HepG2 (cell line): ENCODE results near the gene CTNNAL1. TPM values are rescaled to one million over a fixed set of nuclear protein-coding genes. Genes with fewer than 3 reads are reported as not detected.

Experiments used
- ATAC-seq: fragments of 200-7000 bp; cut with Tn5 transposase; 3 replicates; pipeline ENCODE4 v1.9.1; 2020; ENCODE audit warnings: mild to moderate bottlenecking, moderate library complexity
- BruUV-seq: library from RNA; stranded (reverse); fragments of 400-500 nt; replicated peaks from 2 replicates; lab custom pipeline; 2021; lab: Mats Ljungman, UMichigan
- CTCF ChIA-PET: fragments of 300-600 bp; formaldehyde crosslinking; extraction: SDS; loops from one replicate; lab custom pipeline; 2021; ENCODE audit warnings: low total read pairs, inconsistent platforms, low intra/inter-chr PET ratio; lab: Yijun Ruan, JAX
- POLR2A ChIA-PET: fragments of 350-600 bp; sonication (Branson Sonifier 250); formaldehyde crosslinking; loops from one replicate; lab custom pipeline; 2020; ENCODE audit warnings: antibody characterized with exemption, inconsistent platforms; lab: Yijun Ruan, JAX
- DNase-seq: peaks from one replicate; pipeline ENCODE4 v3.0.0-alpha.2; 2015; ENCODE audit warnings: low spot score
- FAIRE-seq: peaks from 3 replicates; lab custom pipeline; 2011; peaks lifted over from hg19 to GRCh38; lab: Jason Lieb, UNC
- H2AFZ ChIP-seq: one replicate; pipeline ENCODE4 v1.6.1; 2011; ENCODE audit warnings: low read length, inconsistent platforms
- H3K27ac ChIP-seq: fragments of 300-600 bp; 3 replicates; pipeline ENCODE4 v1.8.0; 2011; ENCODE audit warnings: mixed run types, mild to moderate bottlenecking, mixed read lengths, low read length, inconsistent platforms; ENCODE audit not compliant: insufficient read depth; ENCODE audit errors: extremely low read length
- H3K27me3 ChIP-seq, 2 experiments: fragments of 200-600 bp in 1 of 2; 2 replicates in 1 of 2; 3 replicates in 1 of 2; pipeline versions ENCODE4 v1.6.0 to v1.8.0; 2011; ENCODE audit warnings: low read length in 2 of 2, mild to moderate bottlenecking in 2 of 2, moderate library complexity in 2 of 2, inconsistent platforms in 1 of 2; ENCODE audit not compliant: insufficient read depth in 2 of 2, control insufficient read depth in 1 of 2
- H3K36me3 ChIP-seq, 2 experiments: fragments of 200-600 bp in 1 of 2; replicated peaks in 1 of 2; 2 replicates in 1 of 2; 3 replicates in 1 of 2; pipeline versions ENCODE4 v1.5.1 to v1.8.0; 2011; ENCODE audit warnings: low read length in 2 of 2, inconsistent platforms in 1 of 2; ENCODE audit not compliant: insufficient read depth in 2 of 2, control insufficient read depth in 1 of 2
- H3K4me1 ChIP-seq: 2 replicates; pipeline ENCODE4 v1.5.1; 2012; ENCODE audit warnings: low read length, inconsistent platforms; ENCODE audit not compliant: insufficient read depth
- H3K4me2 ChIP-seq: 2 replicates; pipeline ENCODE4 v1.6.0; 2011; ENCODE audit warnings: low read depth, low read length, inconsistent platforms
- H3K4me3 ChIP-seq, 3 experiments: fragments of 200-600 bp in 1 of 3; sonication (generic), shearing (Covaris generic) in 1 of 3; replicated peaks in 1 of 3; 2 replicates each; pipeline ENCODE4 v1.5.1; 2011 to 2016; ENCODE audit warnings: low read length in 3 of 3, inconsistent platforms in 2 of 3, low read depth in 2 of 3, mild to moderate bottlenecking in 2 of 3, control low read depth in 1 of 3, mixed read lengths in 1 of 3; ENCODE audit not compliant: insufficient read depth in 1 of 3
- H3K79me2 ChIP-seq: one replicate; pipeline ENCODE4 v1.6.1; 2011; ENCODE audit warnings: low read length, inconsistent platforms; ENCODE audit not compliant: insufficient read depth
- H3K9ac ChIP-seq: 2 replicates; pipeline ENCODE4 v1.6.0; 2011; ENCODE audit warnings: mild to moderate bottlenecking, low read depth, low read length, inconsistent platforms; ENCODE audit not compliant: insufficient read depth
- H3K9me3 ChIP-seq: 2 replicates; pipeline ENCODE4 v1.5.1; 2012; ENCODE audit warnings: mild to moderate bottlenecking, low read length
- H4K20me1 ChIP-seq: 2 replicates; pipeline ENCODE4 v1.6.0; 2011; ENCODE audit warnings: inconsistent platforms, mild to moderate bottlenecking, low read length, moderate library complexity; ENCODE audit not compliant: insufficient read depth
- NCOR1 ChIP-seq: fragments of 200-600 bp; sonication (generic); IDR thresholded peaks from 2 replicates; pipeline ENCODE4 v1.7.0; 2017; ENCODE audit warnings: antibody characterized with exemption, low read length, borderline replicate concordance
- NR2F1 ChIP-seq, 2 experiments: fragments of 450-650 bp in 1 of 2; formaldehyde crosslinking in 1 of 2; IDR thresholded peaks; 2 replicates each; pipeline versions ENCODE4 v1.5.0 to v1.6.1; 2016 to 2020; ENCODE audit warnings: mild to moderate bottlenecking in 1 of 2, missing compliant biosample characterization in 1 of 2, missing genetic modification reagents in 1 of 2, moderate library complexity in 1 of 2
- NR2F6 ChIP-seq, 2 experiments: IDR thresholded peaks; 2 replicates each; pipeline ENCODE4 v1.6.1; 2016; ENCODE audit warnings: antibody characterized with exemption in 1 of 2, mild to moderate bottlenecking in 1 of 2
- RCOR2 ChIP-seq: IDR thresholded peaks from 2 replicates; pipeline ENCODE4 v1.6.1; 2016; ENCODE audit warnings: missing biosample characterization, missing genetic modification reagents
- SOX13 ChIP-seq, 3 experiments: fragments of 450-650 bp in 1 of 3; sonication (generic) in 1 of 3; formaldehyde crosslinking in 1 of 3; IDR thresholded peaks in 2 of 3; conservative IDR thresholded peaks in 1 of 3; 2 replicates each; pipeline versions ENCODE4 v1.5.0 to v1.6.1; 2016 to 2020; ENCODE audit warnings: antibody characterized with exemption in 1 of 3, mild to moderate bottlenecking in 1 of 3, missing compliant biosample characterization in 1 of 3, missing genetic modification reagents in 1 of 3, moderate library complexity in 1 of 3
- STAG1 ChIP-seq: sonication (generic); formaldehyde crosslinking; IDR thresholded peaks from 2 replicates; pipeline ENCODE4 v1.4.0; 2020; ENCODE audit warnings: missing genetic modification reagents
- ZBTB20 ChIP-seq: sonication (generic); formaldehyde crosslinking; IDR thresholded peaks from 2 replicates; pipeline ENCODE4 v1.8.1; 2023; ENCODE audit warnings: missing genetic modification reagents, low read depth, mild to moderate bottlenecking, borderline replicate concordance
- WGBS: methylation state at CpG from one replicate; pipeline ENCODE4 v1.1.6; 2017; ENCODE audit warnings: low lambda C conversion rate; 5-methylcytosine and 5-hydroxymethylcytosine counted together
- in situ Hi-C: cut with HindIII; loops from 2 replicates; pipeline ENCODE4 v1.10.0; 2017; ENCODE audit warnings: low pct_unique_long_range_greater_than_20kb; ENCODE audit not compliant: extremely low pct_ligation_motif_present
- intact Hi-C: fragments of 100-400 bp; cut with micrococcal nuclease; formaldehyde crosslinking; loops from one replicate; pipeline ENCODE4 v1.10.0; 2022; ENCODE audit not compliant: unreplicated experiment
- polyA plus RNA-seq, 8 experiments: library from polyadenylated mRNA; depleted of rRNA in 3 of 8; stranded (reverse) in 7 of 8; unstranded in 1 of 8; fragments of >200 nt; fragmentation: Illumina TruSeq in 4 of 8; extraction: Trizol in 4 of 8; gene quantifications; 2 replicates each; pipeline versions ENCODE4 v1.2.1 to v1.2.3, GENCODE V29; 2011 to 2016; ENCODE audit warnings: low read depth in 4 of 8, missing spikeins in 1 of 8, mixed read lengths in 1 of 8; ENCODE audit not compliant: insufficient read depth in 1 of 8
- total RNA-seq, 5 experiments: library from RNA; depleted of rRNA; stranded (reverse); fragments of >200 nt; fragmentation: Illumina TruSeq; extraction: Trizol; gene quantifications; 2 replicates each; pipeline ENCODE4 v1.2.3, GENCODE V29; 2016; ENCODE audit warnings: low read depth in 1 of 5
- TF ChIP-seq, protein P1 (sequence below), 2 experiments: sonication (generic) in 1 of 2; formaldehyde crosslinking in 1 of 2; IDR thresholded peaks; 2 replicates each; pipeline versions ENCODE4 v1.4.0 to v1.6.1; 2016 to 2020; ENCODE audit warnings: borderline replicate concordance in 1 of 2, low read depth in 1 of 2, mild to moderate bottlenecking in 1 of 2, missing genetic modification reagents in 1 of 2

CTNNAL1 gene
- total and polyA plus RNA-seq, 2 of the 13 experiments (the other 11 are each of a cell fraction or from before 2014, with no cell fraction given) = 32.0 to 162 TPM

DNA sequence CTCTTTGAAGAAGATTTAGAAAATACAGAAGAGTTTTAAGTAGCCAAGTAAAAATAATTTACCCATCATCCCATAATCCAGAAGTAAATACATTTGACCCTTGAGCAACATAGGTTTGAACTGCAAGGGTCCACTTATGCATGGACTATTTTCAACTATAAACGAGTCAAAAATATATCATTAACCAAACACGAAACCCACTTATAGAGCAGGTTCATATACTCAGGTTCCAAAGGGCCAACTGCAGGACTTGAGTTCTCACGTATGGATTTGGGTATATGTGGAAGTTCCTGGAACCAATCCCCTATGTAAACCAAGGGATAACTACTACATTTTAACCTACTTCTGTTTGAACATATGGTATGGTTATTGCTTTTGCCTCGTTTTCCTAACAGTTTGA, 73.3 kb downstream of the CTNNAL1 start:
- Histone ChIP-seq H3K79me2 (peaks cover 12% of the 10 kb centered on the region), H3K4me1 (peaks cover 32% of the 10 kb centered on the region)
- POLR2A ChIA-PET = no interaction called here
- peak in 1 of 2 experiments; percentile 38; a peak in 1 of 4 replicates for TF ChIP-seq NR2F1 (CRISPR knock-in tag; IDR thresholded peaks at IDR 0.05)
- peak; percentile 53; the same call in 1 of the 2 replicates for TF ChIP-seq ZBTB20
- TF ChIP-seq SOX13 (IDR thresholded peaks at IDR 0.05) = no peak
- 0 out of 4 replicates have a peak, but pooled peaks of 1 of the 2 experiments have one; percentile 6 for TF ChIP-seq SOX13 (CRISPR knock-in tag; conservative IDR thresholded peaks at IDR 0.05 in 1 of 2, IDR thresholded peaks at IDR 0.05 in 1 of 2)
- 0 out of 2 replicates have a peak, but pooled peaks have one; percentile 23 for TF ChIP-seq NR2F6 (IDR thresholded peaks at IDR 0.05)
- TF ChIP-seq NR2F6 (CRISPR knock-in tag; IDR thresholded peaks at IDR 0.05) = no peak
- TF ChIP-seq STAG1 (CRISPR knock-in tag) = no peak
- TF ChIP-seq, protein P1, sequence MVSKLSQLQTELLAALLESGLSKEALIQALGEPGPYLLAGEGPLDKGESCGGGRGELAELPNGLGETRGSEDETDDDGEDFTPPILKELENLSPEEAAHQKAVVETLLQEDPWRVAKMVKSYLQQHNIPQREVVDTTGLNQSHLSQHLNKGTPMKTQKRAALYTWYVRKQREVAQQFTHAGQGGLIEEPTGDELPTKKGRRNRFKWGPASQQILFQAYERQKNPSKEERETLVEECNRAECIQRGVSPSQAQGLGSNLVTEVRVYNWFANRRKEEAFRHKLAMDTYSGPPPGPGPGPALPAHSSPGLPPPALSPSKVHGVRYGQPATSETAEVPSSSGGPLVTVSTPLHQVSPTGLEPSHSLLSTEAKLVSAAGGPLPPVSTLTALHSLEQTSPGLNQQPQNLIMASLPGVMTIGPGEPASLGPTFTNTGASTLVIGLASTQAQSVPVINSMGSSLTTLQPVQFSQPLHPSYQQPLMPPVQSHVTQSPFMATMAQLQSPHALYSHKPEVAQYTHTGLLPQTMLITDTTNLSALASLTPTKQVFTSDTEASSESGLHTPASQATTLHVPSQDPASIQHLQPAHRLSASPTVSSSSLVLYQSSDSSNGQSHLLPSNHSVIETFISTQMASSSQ (IDR thresholded peaks at IDR 0.05; ENCODE audit: low read depth) = peak; percentile 36; the same call in 1 of the 2 replicates
- TF ChIP-seq, protein P1 (CRISPR knock-in tag; IDR thresholded peaks at IDR 0.05; ENCODE audit: borderline replicate concordance) = no peak
- peak; percentile 41; the same call in 1 of the 2 replicates for TF ChIP-seq NCOR1
- no peak for TF ChIP-seq RCOR2 (CRISPR knock-in tag)
- TF ChIP-seq, all 625 proteins: peak for 6
- Histone ChIP-seq H2AFZ (no peak overlapping the region), H3K9ac (no peak overlapping the region), H4K20me1 (no peaks in the 10 kb centered on the region), H3K27ac (peak overlapping the region; percentile 60), H3K9me3 (no peaks in the 10 kb centered on the region), H3K4me2 (peak overlapping the region; percentile 14), H3K4me3 (no peak overlapping the region), H3K27me3 (no peaks in the 10 kb centered on the region), H3K36me3 (peaks cover 2 to 27% of the 10 kb centered on the region in 2 experiments; a peak in 3 of 5 replicates)
- BruUV-seq = no TSS peak
- intact Hi-C loops = loop anchor here (10.0 kb wide), 1 partner anchor 165 kb away; no protein-coding TSS in a partner anchor
- 49% methylated on average over 4 of the region's 4 CpGs for WGBS
- in situ Hi-C loops = no loop called here
- FAIRE-seq (no peak), ATAC-seq (peak; percentile 85), DNase-seq (peak; percentile 34)
- CTCF ChIA-PET = no interaction called here
